AG04450 (cell line): ENCODE measurements around the gene PXK. TPM values are rescaled to one million over a fixed set of nuclear protein-coding genes. Genes with fewer than 3 reads are reported as not detected.
A peak's percentile ranks its signal among the peaks of the same experiment; 100 is the strongest.

Source experiments
- CTCF ChIA-PET: fragments of 300-600, 350-600 bp; formaldehyde crosslinking; extraction: SDS; loops from one replicate; lab custom pipeline; 2022; ENCODE audit warnings: antibody characterized with exemption, inconsistent platforms; lab: Charles Lee
- POLR2A ChIA-PET: fragments of 350-600 bp; formaldehyde crosslinking; extraction: SDS; loops from one replicate; lab custom pipeline; 2021; ENCODE audit warnings: antibody characterized with exemption, inconsistent platforms; lab: Yijun Ruan, JAX
- DNase-seq: peaks from one replicate; pipeline ENCODE4 v3.0.0-alpha.2; 2011; ENCODE audit warnings: low read depth, low spot score
- H3K27ac ChIP-seq: one replicate; pipeline ENCODE4 v1.5.1; 2012; ENCODE audit warnings: low read depth, low read length, control low read depth
- H3K27me3 ChIP-seq: one replicate; pipeline ENCODE4 v1.6.0; 2012; ENCODE audit warnings: low read length; ENCODE audit not compliant: control insufficient read depth, insufficient read depth
- H3K4me3 ChIP-seq: 2 replicates; pipeline ENCODE4 v1.5.1; 2011; ENCODE audit warnings: mild to moderate bottlenecking, low read depth, low read length, control low read depth
- H3K9me3 ChIP-seq: 2 replicates; pipeline ENCODE4 v1.5.1; 2012; ENCODE audit warnings: low read length; ENCODE audit not compliant: control insufficient read depth, insufficient read depth
- CTCF ChIP-seq: IDR thresholded peaks from 2 replicates; pipeline ENCODE4 v1.5.1; 2011; ENCODE audit warnings: low read depth, low read length, control low read depth, inconsistent platforms
- polyA plus RNA-seq: library from polyadenylated mRNA; depleted of rRNA; stranded (reverse); fragments of >200 nt; gene quantifications from 2 replicates; pipeline ENCODE4 v1.2.3, GENCODE V29; 2011

The PXK gene
- polyA plus RNA-seq, 1 experiment = 70.3 TPM

- no peak for TF ChIP-seq CTCF
- ChIA-PET CTCF (interaction anchor here (1.1 kb wide), 1 partner anchor 101 kb away, joined by 4 read pairs; no protein-coding TSS in a partner anchor), POLR2A (interaction anchor here (0.6 to 1.2 kb wide), 4 partner anchors 8 to 126 kb away, joined by 3 to 11 read pairs (median 4); partner anchors contain the start of genes HTD2 and RPP14)
- Histone ChIP-seq H3K27me3 (no peaks in the 10 kb centered on the region), H3K4me3 (peak overlapping the region; percentile 87), H3K9me3 (no peaks in the 10 kb centered on the region; the same call in 1 of the 2 replicates), H3K27ac (no peak overlapping the region)
- no peak for DNase-seq
Observed at GRCh38 chr3:58432905-58433304, 100.2 kb downstream of the PXK start.

GRCh38 chr3:58433400-58434167, 100.9 kb downstream of the PXK start, which contains the start of gene PDHB:
Gene PDHB, minus strand, starts transcription at chr3:58433832. Its CDS starts 23 bp downstream, at chr3:58433809.
- ChIA-PET CTCF (interaction anchor here (0.6 to 1.5 kb wide), 3 partner anchors 58 to 127 kb away, joined by 3 to 4 read pairs (median 4); partner anchors contain the start of genes HTD2 and RPP14), POLR2A (interaction anchor here (0.6 to 1.2 kb wide), 3 partner anchors 9 to 127 kb away, joined by 3 to 11 read pairs (median 6); partner anchors contain the start of genes HTD2 and RPP14)
- Histone ChIP-seq H3K27ac (peak within 1 kb of the TSS; percentile 71), H3K9me3 (no peaks in the 10 kb centered on the region; the same call in 1 of the 2 replicates), H3K27me3 (no peaks in the 10 kb centered on the region), H3K4me3 (peak within 1 kb of the TSS; percentile 87)
- TF ChIP-seq CTCF = no peak
- DNase-seq = peak; percentile 58

GRCh38 chr3:58434168-58434504, 101.4 kb downstream of the PXK start:
- peak overlapping the region; percentile 54 for H3K4me3 ChIP-seq
- H3K9me3 ChIP-seq = no peaks in the 10 kb centered on the region; the same call in 1 of the 2 replicates
- ChIA-PET POLR2A (no interaction called here), CTCF (interaction anchor here (0.6 to 1.5 kb wide), 2 partner anchors 57 to 128 kb away, joined by 3 to 4 read pairs; partner anchors contain the start of genes HTD2 and RPP14)
- no peak for DNase-seq
- TF ChIP-seq CTCF = no peak
- no peaks in the 10 kb centered on the region for H3K27me3 ChIP-seq
- peak overlapping the region; percentile 22 for H3K27ac ChIP-seq

GRCh38 chr3:58434511-58434910, 101.8 kb downstream of the PXK start:
- no peak for DNase-seq
- ChIA-PET POLR2A (no interaction called here), CTCF (interaction anchor here (1.3 to 1.5 kb wide), 2 partner anchors 98 to 128 kb away, joined by 3 read pairs; partner anchors contain the start of genes HTD2 and RPP14)
- Histone ChIP-seq H3K4me3 (no peak overlapping the region), H3K9me3 (no peaks in the 10 kb centered on the region; the same call in 1 of the 2 replicates), H3K27me3 (no peaks in the 10 kb centered on the region), H3K27ac (peak overlapping the region; percentile 21)
- TF ChIP-seq CTCF = no peak
